Endodermal cell (in vitro differentiated cells): ENCODE measurements around the gene SHISA9. TPM values are rescaled to one million over a fixed set of nuclear protein-coding genes. Genes with fewer than 3 reads are reported as not detected.

Experiments
- DNase-seq: peaks from one replicate; pipeline ENCODE4 v3.0.0-alpha.2; 2017
- H3K27ac ChIP-seq: 2 replicates; pipeline ENCODE4 v1.5.1; 2013; ENCODE audit warnings: mild to moderate bottlenecking, low read depth, low read length, moderate library complexity
- H3K27me3 ChIP-seq: 2 replicates; pipeline ENCODE4 v1.6.1; 2013; ENCODE audit warnings: mild to moderate bottlenecking, low read length, moderate library complexity; ENCODE audit not compliant: insufficient read depth, control insufficient read depth, poor library complexity, severe bottlenecking
- H3K36me3 ChIP-seq: 2 replicates; pipeline ENCODE4 v1.7.0; 2013; ENCODE audit warnings: mild to moderate bottlenecking, low read length, moderate library complexity; ENCODE audit not compliant: control insufficient read depth, insufficient read depth
- H3K4me1 ChIP-seq: one replicate; pipeline ENCODE4 v1.7.0; 2013; ENCODE audit warnings: low read length; ENCODE audit not compliant: control insufficient read depth, insufficient read depth
- H3K4me3 ChIP-seq: 2 replicates; pipeline ENCODE4 v1.5.1; 2013; ENCODE audit warnings: mild to moderate bottlenecking, low read length, moderate library complexity
- H3K9ac ChIP-seq: 2 replicates; pipeline ENCODE4 v1.6.1; 2013; ENCODE audit warnings: mild to moderate bottlenecking, low read length, moderate library complexity; ENCODE audit not compliant: poor library complexity, severe bottlenecking; ENCODE audit errors: extremely low read depth
- H3K9me3 ChIP-seq: 2 replicates; pipeline ENCODE4 v1.6.1; 2013; ENCODE audit warnings: mild to moderate bottlenecking, low read length, moderate library complexity; ENCODE audit not compliant: control insufficient read depth
- H3K27ac Mint-ChIP-seq: 2 replicates; pipeline ENCODE4 v1.8.0; 2020; ENCODE audit warnings: mixed read lengths
- H3K27me3 Mint-ChIP-seq: 2 replicates; pipeline ENCODE4 v1.8.0; 2021; ENCODE audit warnings: mild to moderate bottlenecking, mixed read lengths; ENCODE audit not compliant: insufficient read depth
- H3K36me3 Mint-ChIP-seq: 2 replicates; pipeline ENCODE4 v1.8.0; 2020; ENCODE audit warnings: low read depth, mixed read lengths
- H3K4me1 Mint-ChIP-seq: 2 replicates; pipeline ENCODE4 v1.8.0; 2020; ENCODE audit warnings: mixed read lengths
- H3K4me3 Mint-ChIP-seq: 2 replicates; pipeline ENCODE4 v1.8.0; 2020; ENCODE audit warnings: mild to moderate bottlenecking, moderate library complexity, mixed read lengths
- H3K9me3 Mint-ChIP-seq: 2 replicates; pipeline ENCODE4 v1.8.0; 2020; ENCODE audit warnings: mild to moderate bottlenecking, mixed read lengths
- WGBS, 2 experiments: methylation state at CpG; one replicate each; pipeline versions ENCODE4 v1.1.5 to v1.1.7; 2013; ENCODE audit warnings: missing lambda C conversion rate in 2 of 2, mixed read lengths in 1 of 2; ENCODE audit not compliant: insufficient coverage in 1 of 2, insufficient read length in 1 of 2; 5-methylcytosine and 5-hydroxymethylcytosine counted together
- total RNA-seq, 2 donors: library from RNA; stranded (reverse); fragmentation: NEBNext Ultra II Directional in 1 of 2; extraction: Animal tissue kit (Norgen Biotek cat#: 25700) in 1 of 2; gene quantifications; 2 replicates in 1 of 2; 3 replicates in 1 of 2; pipeline ENCODE4 v1.2.1, GENCODE V29; 2021
- TF ChIP-seq, protein P1 (sequence below): fragments of 200-600 bp; sonication (generic); conservative IDR thresholded peaks from 2 replicates; pipeline ENCODE4 v1.5.0; 2021; ENCODE audit warnings: antibody characterized with exemption, mild to moderate bottlenecking

The SHISA9 gene
- total RNA-seq, 2 donors from 2014 or later = 5.2 to 27.8 TPM

DNA sequence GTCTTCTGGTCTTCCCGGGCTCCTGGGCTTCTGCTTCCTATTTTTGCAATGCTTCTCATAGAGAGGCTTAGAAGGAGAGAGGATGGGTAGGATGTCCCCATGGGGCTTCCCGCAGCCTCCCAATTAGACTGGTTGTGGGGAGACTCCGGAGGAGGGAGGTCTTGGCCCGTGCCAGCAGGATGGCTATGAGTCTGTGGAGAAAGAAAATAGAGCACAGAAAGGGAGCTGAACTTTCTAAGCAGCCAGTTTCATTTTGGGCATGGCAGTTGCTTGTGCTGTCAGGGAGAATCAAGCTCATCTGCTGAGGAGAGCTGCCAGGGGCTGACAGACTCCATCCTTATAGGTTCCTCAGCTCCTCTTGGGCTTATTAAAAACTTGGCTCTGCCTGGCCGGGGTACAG lies 204.0 kb downstream of the SHISA9 start:
- no peak overlapping the region for H3K4me3 Mint-ChIP-seq
- Histone ChIP-seq H3K9ac (no peak overlapping the region), H3K4me1 (no peaks in the 10 kb centered on the region), H3K36me3 (no peaks in the 10 kb centered on the region), H3K9me3 (peaks cover 10% of the 10 kb centered on the region), H3K4me3 (no peak overlapping the region), H3K27me3 (no peaks in the 10 kb centered on the region), H3K27ac (no peak overlapping the region)
- H3K27ac Mint-ChIP-seq = no peak overlapping the region
- WGBS, 2 experiments = 94 to 100% methylated on average over 4 to 5 of the region's 5 CpGs
- peaks cover 5% of the 10 kb centered on the region for H3K36me3 Mint-ChIP-seq
- DNase-seq = no peak
- H3K27me3 Mint-ChIP-seq = peaks cover 4% of the 10 kb centered on the region
- H3K9me3 Mint-ChIP-seq = peaks cover 5% of the 10 kb centered on the region
- H3K4me1 Mint-ChIP-seq = peaks cover 13% of the 10 kb centered on the region
- TF ChIP-seq, protein P1, sequence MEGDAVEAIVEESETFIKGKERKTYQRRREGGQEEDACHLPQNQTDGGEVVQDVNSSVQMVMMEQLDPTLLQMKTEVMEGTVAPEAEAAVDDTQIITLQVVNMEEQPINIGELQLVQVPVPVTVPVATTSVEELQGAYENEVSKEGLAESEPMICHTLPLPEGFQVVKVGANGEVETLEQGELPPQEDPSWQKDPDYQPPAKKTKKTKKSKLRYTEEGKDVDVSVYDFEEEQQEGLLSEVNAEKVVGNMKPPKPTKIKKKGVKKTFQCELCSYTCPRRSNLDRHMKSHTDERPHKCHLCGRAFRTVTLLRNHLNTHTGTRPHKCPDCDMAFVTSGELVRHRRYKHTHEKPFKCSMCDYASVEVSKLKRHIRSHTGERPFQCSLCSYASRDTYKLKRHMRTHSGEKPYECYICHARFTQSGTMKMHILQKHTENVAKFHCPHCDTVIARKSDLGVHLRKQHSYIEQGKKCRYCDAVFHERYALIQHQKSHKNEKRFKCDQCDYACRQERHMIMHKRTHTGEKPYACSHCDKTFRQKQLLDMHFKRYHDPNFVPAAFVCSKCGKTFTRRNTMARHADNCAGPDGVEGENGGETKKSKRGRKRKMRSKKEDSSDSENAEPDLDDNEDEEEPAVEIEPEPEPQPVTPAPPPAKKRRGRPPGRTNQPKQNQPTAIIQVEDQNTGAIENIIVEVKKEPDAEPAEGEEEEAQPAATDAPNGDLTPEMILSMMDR = no peak

DNA sequence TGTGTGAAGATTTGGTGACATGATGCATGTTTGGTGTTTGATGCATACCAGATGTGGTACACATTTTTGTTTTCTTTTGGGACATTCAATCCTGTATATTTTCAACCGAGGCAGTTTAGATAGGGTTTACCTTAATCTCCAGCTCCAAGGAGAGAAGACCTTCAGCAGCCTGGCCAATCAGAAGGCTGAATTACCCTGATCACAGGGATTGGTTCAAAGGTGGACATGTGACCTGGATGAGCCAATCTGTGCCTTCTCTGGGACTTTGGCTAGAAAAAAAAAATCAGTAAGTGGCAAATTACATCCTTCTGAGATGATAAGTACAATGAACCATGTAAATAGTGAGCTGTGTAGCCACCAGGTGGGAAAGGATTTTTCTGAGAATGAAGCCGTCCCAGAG lies 205.1 kb downstream of the SHISA9 start:
- Mint-ChIP-seq H3K27ac (no peak overlapping the region), H3K4me3 (no peak overlapping the region), H3K9me3 (peaks cover 5% of the 10 kb centered on the region), H3K4me1 (peaks cover 8% of the 10 kb centered on the region), H3K27me3 (peaks cover 1% of the 10 kb centered on the region), H3K36me3 (peaks cover 5% of the 10 kb centered on the region)
- Histone ChIP-seq H3K4me3 (no peak overlapping the region), H3K27ac (no peak overlapping the region), H3K9me3 (peaks cover 10% of the 10 kb centered on the region), H3K27me3 (no peaks in the 10 kb centered on the region), H3K4me1 (no peaks in the 10 kb centered on the region), H3K36me3 (no peaks in the 10 kb centered on the region), H3K9ac (no peak overlapping the region)
- TF ChIP-seq, protein P1 = no peak
- no peak for DNase-seq
- WGBS, 2 experiments = 94 to 100% methylated on average over 1 to 2 of the region's 2 CpGs

DNA sequence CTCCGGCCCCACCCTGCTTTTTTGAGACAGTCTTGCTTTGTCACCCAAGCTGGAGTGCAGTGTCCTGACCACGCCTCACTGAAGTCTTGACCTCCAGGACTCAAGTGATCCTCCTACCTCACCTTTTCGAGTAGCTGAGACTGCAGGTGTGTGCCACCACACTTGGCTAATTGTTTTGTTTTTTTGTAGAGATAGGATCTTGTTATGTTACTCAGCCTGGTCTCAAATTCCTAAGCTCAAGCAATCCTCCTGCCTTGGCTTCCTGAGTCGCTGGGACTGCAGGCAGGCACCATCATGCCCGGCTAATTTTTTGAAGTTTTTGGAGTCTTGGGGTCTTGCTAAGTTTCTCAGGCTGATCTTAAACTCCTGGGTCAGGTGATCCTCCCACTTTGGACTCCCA lies 206.7 kb downstream of the SHISA9 start:
- Histone ChIP-seq H3K27me3 (no peaks in the 10 kb centered on the region), H3K4me1 (peaks cover 3% of the 10 kb centered on the region), H3K4me3 (no peak overlapping the region), H3K27ac (no peak overlapping the region), H3K9ac (no peak overlapping the region), H3K36me3 (no peaks in the 10 kb centered on the region), H3K9me3 (peaks cover 10% of the 10 kb centered on the region)
- Mint-ChIP-seq H3K36me3 (peaks cover 5% of the 10 kb centered on the region), H3K4me1 (peaks cover 10% of the 10 kb centered on the region), H3K4me3 (no peak overlapping the region), H3K27me3 (no peaks in the 10 kb centered on the region), H3K27ac (no peak overlapping the region), H3K9me3 (peaks cover 5% of the 10 kb centered on the region)
- WGBS, 2 experiments = 84 to 90% methylated on average over 3 to 5 of the region's 5 CpGs
- DNase-seq = no peak
- TF ChIP-seq, protein P1 = no peak
